Measurements from ENCODE around the gene PHF20. TPM values are rescaled to one million over a fixed set of nuclear protein-coding genes. Genes with fewer than 3 reads are reported as not detected.

PHF20 gene
- total RNA-seq, 3 donors from 2014 or later: 48.5 to 60.0 (median 59.7) TPM

DNA sequence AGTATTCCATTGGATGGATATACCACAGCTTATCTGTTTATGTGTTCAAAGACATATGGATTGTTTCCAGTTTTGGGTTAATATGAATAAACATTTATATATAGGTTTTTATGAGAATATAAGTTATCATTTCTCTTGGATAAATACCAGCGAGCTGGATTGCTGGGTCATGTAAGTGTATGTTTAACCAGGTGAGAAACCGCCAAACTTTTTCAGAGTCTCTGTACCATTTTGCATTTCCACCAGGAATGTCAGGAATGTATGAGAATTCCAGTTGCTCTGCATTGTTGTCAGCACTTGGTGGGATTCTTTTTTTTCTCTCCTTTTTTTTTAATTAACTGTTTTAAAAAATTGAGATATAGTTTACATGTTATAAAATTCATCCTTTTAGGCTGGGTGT is 52.1 kb downstream of the PHF20 start:
- no peaks in the 10 kb centered on the region for H3K27me3 ChIP-seq
- H3K4me3 ChIP-seq: no peak overlapping the region
- intact Hi-C loops (cut with DNase I; ENCODE audit: low total_unique reads): no loop called here
- H3K27ac ChIP-seq: no peak overlapping the region
- H3K9me3 ChIP-seq: no peaks in the 10 kb centered on the region
- no peak for TF ChIP-seq POLR2AphosphoS5 (IDR thresholded peaks at IDR 0.05)
- no peak for TF ChIP-seq POLR2A (IDR thresholded peaks at IDR 0.05)
- TF ChIP-seq, protein P1, sequence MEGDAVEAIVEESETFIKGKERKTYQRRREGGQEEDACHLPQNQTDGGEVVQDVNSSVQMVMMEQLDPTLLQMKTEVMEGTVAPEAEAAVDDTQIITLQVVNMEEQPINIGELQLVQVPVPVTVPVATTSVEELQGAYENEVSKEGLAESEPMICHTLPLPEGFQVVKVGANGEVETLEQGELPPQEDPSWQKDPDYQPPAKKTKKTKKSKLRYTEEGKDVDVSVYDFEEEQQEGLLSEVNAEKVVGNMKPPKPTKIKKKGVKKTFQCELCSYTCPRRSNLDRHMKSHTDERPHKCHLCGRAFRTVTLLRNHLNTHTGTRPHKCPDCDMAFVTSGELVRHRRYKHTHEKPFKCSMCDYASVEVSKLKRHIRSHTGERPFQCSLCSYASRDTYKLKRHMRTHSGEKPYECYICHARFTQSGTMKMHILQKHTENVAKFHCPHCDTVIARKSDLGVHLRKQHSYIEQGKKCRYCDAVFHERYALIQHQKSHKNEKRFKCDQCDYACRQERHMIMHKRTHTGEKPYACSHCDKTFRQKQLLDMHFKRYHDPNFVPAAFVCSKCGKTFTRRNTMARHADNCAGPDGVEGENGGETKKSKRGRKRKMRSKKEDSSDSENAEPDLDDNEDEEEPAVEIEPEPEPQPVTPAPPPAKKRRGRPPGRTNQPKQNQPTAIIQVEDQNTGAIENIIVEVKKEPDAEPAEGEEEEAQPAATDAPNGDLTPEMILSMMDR (IDR thresholded peaks at IDR 0.05): no peak
- no peaks in the 10 kb centered on the region for H3K36me3 ChIP-seq
- DNase-seq (ENCODE audit: low spot score in 2 of 2): no peak
- no peaks in the 10 kb centered on the region for H3K4me1 ChIP-seq

DNA sequence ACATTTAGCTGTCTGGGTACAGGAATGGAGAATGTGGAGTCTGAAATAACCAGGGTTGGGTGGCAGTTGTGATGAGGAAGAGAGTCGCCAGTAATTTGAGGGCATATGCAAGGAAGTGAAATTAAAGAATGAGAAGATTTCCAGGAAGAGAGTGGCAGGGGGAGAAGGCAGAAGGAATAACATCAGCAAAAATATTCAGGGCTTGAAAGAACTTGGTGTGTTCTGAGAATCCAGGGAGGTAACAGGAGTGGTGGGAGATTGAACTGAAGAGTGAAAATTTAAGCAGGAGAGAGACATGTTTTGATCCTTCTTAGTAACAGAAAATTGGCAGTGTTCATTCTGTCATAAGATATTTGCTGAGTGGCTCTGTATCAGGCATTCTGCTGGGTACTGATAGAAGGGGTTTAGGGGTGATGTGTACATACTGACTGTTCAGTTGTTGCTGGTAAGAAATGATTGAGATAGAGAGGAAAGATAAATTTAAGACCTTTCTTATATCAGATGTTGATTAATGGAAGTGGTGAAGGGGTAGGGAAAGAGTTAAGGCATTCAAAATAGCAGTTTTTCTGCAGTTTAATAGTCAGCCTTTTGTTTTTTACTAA is 54.7 kb downstream of the PHF20 start:
- TF ChIP-seq POLR2A (IDR thresholded peaks at IDR 0.05) (no peak), POLR2AphosphoS5 (IDR thresholded peaks at IDR 0.05) (no peak)
- TF ChIP-seq, protein P1 (IDR thresholded peaks at IDR 0.05): no peak
- no peak overlapping the region for H3K27ac ChIP-seq
- intact Hi-C loops (cut with DNase I; ENCODE audit: low total_unique reads): no loop called here
- no peak overlapping the region for H3K4me3 ChIP-seq
- DNase-seq (ENCODE audit: low spot score in 2 of 2): no peak
- H3K36me3 ChIP-seq: no peaks in the 10 kb centered on the region
- no peaks in the 10 kb centered on the region for H3K27me3 ChIP-seq
- H3K4me1 ChIP-seq: no peaks in the 10 kb centered on the region
- H3K9me3 ChIP-seq: no peaks in the 10 kb centered on the region

DNA sequence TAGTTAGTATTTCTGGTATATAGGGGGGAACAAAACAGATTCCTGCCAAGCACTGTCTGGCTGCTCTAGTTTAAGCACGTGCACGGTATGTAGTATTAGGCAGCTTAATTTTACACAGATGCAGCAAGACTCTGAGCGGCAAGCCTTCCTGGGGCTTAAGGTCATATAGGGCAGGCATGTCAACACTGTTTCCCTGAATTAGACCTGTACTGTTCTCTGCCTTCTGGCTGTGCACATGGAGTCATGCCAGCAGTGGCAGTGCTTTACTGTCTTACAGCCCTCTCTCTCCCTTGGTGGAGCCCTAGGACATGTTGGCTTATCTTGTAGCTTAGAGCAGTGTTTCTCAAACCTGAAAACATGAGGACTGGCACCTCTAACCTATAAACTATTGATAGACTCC is 56.6 kb downstream of the PHF20 start:
- H3K36me3 ChIP-seq: no peaks in the 10 kb centered on the region
- no peak for DNase-seq (ENCODE audit: low spot score in 2 of 2)
- intact Hi-C loops (cut with DNase I; ENCODE audit: low total_unique reads): no loop called here
- H3K27me3 ChIP-seq: no peaks in the 10 kb centered on the region
- TF ChIP-seq, protein P1 (IDR thresholded peaks at IDR 0.05): no peak
- TF ChIP-seq POLR2A (IDR thresholded peaks at IDR 0.05): no peak
- no peak for TF ChIP-seq POLR2AphosphoS5 (IDR thresholded peaks at IDR 0.05)
- no peak overlapping the region for H3K27ac ChIP-seq
- H3K4me3 ChIP-seq: no peak overlapping the region
- H3K9me3 ChIP-seq: no peaks in the 10 kb centered on the region
- H3K4me1 ChIP-seq: no peaks in the 10 kb centered on the region

DNA sequence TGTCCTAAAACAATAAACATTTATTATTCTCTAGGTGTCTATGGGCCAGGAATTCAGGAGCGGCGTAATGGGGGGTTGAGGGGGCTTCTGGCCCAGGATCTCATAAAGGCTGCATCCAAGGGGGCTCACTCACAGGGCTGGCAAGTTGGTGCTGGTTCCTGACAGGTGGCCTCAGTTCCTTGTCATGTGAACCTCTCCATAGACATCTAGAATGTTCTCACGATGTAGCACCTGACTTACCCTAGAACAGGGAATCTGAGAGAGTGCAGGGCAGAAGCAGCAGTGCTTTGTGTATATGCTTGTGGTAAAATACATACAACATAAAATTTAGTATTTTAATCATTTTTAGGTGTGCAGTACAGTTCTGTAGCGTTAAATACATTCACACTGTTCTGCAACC is 57.1 kb downstream of the PHF20 start:
- intact Hi-C loops (cut with DNase I; ENCODE audit: low total_unique reads): no loop called here
- DNase-seq (ENCODE audit: low spot score in 2 of 2): no peak
- TF ChIP-seq, protein P1 (IDR thresholded peaks at IDR 0.05): no peak
- TF ChIP-seq POLR2AphosphoS5 (IDR thresholded peaks at IDR 0.05) (no peak), POLR2A (IDR thresholded peaks at IDR 0.05) (no peak)
- Histone ChIP-seq H3K27ac (no peak overlapping the region), H3K4me3 (no peak overlapping the region), H3K36me3 (no peaks in the 10 kb centered on the region), H3K27me3 (no peaks in the 10 kb centered on the region), H3K4me1 (no peaks in the 10 kb centered on the region), H3K9me3 (no peaks in the 10 kb centered on the region)

DNA sequence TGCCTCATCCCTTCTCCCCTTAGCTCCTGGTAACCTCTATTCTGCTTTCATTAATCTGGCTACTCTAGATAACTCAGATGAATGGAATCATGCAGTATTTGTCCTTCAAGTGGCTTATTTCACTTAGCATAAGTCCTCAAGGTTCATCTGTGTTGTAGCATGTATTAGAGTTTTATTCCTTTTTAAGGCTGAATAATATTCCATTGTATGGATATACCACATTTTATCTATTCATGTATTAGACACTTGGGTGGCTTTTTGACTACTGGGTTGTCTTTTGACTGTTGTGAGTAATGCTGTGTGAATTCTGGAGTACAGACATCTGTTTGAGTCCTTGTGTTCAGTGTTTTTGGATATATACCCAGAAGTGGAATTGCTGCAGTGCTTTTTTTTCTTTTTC is 58.4 kb downstream of the PHF20 start:
- Histone ChIP-seq H3K27ac (no peak overlapping the region), H3K9me3 (no peaks in the 10 kb centered on the region), H3K27me3 (no peaks in the 10 kb centered on the region), H3K4me3 (no peak overlapping the region), H3K4me1 (no peaks in the 10 kb centered on the region), H3K36me3 (no peaks in the 10 kb centered on the region)
- intact Hi-C loops (cut with DNase I; ENCODE audit: low total_unique reads): no loop called here
- DNase-seq (ENCODE audit: low spot score in 2 of 2): no peak
- TF ChIP-seq POLR2A (IDR thresholded peaks at IDR 0.05) (no peak), POLR2AphosphoS5 (IDR thresholded peaks at IDR 0.05) (no peak)
- TF ChIP-seq, protein P1 (IDR thresholded peaks at IDR 0.05): no peak

All from breast epithelium (tissue), 4 donors.